Measurements from ENCODE around the gene MAD2L2.

MAD2L2 gene

DNA sequence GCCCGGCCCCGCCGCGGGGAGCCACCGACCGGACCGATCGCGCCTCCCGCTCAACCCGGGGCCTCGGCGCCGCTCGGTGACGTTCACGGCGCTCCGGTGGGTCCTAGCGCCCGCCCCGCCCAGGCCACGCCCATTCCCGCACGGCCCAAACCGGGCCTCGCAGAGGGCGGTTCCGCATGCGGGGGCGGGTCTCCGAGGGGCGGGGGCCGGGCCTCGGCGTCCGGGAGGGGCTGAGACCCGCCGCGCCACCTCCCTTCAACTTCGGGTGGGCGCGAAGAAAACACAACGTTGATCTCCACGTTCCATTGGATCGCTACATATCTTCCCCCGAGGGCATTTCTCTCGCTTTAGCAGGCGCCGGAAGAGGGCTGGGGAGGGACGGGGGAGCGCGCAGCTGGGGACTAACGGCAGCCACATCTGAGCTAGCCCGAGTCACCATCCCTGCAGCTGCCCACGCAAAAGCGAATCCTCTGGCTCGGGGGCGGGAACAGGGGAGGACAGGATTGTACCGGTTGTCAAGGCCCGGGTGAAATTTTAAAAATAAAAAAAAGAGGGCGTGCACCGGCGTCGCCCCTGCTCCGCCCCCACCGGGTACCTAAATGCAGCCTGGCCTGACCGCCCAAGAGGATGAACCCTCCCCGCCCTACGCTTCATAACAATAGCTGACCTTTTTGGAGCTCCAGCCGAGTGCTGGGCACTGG lies at the start of gene MAD2L2:
Gene MAD2L2, minus strand, starts transcription at position 78 of the 701 bp plus-strand sequence. CDS start 547 bp downstream, outside the sequence.
- in situ Hi-C loops (cut with HindIII; ENCODE audit: low sequenced_read_pairs), result no loop called here

DNA sequence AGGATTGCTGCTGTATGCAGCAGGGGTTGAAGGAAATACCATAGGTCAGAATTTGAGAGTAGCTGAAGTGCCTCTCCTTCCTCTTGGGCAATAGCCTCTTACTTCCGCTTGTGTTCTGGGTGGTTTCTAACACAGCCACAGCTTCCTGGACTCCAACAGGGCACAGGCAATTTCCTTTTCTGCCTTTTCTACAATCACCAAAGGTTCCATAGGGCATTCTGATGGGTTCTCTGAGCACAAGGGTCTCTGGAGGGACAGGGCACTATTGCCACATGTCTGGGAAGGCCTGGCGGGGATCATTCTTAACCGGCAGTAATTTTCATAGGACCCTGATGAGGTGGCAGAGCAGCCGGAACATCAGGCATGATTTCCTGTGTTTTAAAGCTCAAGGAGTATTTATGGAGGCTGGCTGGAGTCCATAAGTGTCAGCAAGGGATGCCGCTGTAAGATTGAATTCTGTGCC lies 49.5 kb upstream of the MAD2L2 start:
- in situ Hi-C loops (cut with HindIII; ENCODE audit: low sequenced_read_pairs), result no loop called here

- in situ Hi-C loops (cut with HindIII; ENCODE audit: low sequenced_read_pairs), result no loop called here
These were observed 48.8 kb upstream of the MAD2L2 start for GRCh38 chr1:11729498-11730428.

- in situ Hi-C loops (cut with HindIII; ENCODE audit: low sequenced_read_pairs), result no loop called here
These were observed 48.2 kb upstream of the MAD2L2 start for GRCh38 chr1:11729155-11729497.

DNA sequence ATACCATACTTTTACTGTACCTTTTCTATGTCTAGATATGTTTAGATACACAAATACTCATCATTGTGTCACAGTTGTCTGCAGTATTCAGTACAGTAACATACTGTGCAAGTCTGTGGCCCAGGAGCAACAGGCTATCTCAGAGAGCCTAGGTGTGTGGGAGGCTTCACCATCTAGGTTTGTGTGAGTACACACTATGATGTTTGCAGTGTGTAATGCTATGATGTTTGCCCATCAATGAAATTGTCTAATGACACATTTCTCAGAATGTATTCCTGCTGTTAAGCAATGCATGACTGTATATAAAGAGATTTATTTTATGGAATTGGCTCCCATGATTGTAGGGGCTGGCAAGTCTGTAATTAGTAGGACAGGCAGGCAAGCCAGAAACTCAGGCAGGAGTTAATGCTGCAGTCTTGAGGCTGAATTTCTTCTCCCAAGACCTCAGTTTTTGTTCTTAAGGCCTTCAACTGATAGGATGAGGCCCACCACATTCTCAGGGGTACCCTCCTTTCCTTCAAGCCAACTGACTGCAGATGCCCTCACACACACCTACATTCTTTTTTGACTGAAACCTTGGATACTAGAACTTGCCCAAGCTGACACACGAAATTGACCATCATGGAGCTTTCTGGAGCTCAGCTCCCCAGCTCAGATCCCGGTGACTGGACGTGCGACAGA lies 47.3 kb upstream of the MAD2L2 start:
- in situ Hi-C loops (cut with HindIII; ENCODE audit: low sequenced_read_pairs), result no loop called here

DNA sequence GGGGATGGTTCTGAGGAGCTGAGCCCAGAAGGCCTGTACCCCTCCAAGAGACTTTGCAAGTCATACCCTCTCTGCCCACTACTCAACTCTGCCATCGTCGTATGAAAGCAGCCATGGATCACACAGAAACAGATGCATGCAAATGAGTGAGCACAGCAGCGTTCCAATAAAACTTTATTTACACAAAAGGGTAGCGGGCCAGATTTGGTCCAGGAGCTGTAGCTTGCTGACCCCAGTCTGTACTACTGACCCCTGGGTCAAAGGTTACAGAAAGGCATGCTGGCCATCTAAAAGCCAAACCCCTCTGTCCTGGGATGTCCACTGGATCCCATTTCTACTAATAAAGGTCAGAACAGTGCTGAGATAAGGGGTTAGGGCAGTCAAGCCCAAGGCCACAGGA lies 46.2 kb upstream of the MAD2L2 start:
- in situ Hi-C loops (cut with HindIII; ENCODE audit: low sequenced_read_pairs), result no loop called here

GRCh38 chr1:11725616-11726015 lies 44.7 kb upstream of the MAD2L2 start:
- in situ Hi-C loops (cut with HindIII; ENCODE audit: low sequenced_read_pairs), result no loop called here

DNA sequence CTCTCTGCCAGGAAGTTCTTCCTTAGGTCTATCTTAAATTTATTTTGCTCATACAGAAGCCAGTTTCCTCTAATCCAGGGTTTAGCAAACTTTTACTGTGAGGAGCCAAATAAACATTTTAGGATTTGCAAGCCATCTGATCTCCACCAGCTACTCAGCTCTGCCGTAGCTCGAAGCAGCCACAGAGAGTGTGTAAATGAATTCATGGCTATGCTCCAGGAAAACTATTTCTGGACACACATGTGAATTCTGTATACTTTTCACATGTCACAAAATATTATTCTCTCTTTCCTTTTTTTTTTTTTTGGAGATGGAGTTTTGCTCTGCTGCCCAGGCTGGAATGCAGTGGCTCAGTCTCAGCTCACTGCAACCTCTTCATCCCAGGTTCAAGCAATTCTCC lies 41.6 kb upstream of the MAD2L2 start:
- in situ Hi-C loops (cut with HindIII; ENCODE audit: low sequenced_read_pairs), result no loop called here

- in situ Hi-C loops (cut with HindIII; ENCODE audit: low sequenced_read_pairs), result no loop called here
These were observed 40.4 kb upstream of the MAD2L2 start for GRCh38 chr1:11721311-11721710.

GRCh38 chr1:11720525-11720924 lies 39.6 kb upstream of the MAD2L2 start:
- in situ Hi-C loops (cut with HindIII; ENCODE audit: low sequenced_read_pairs), result no loop called here

DNA sequence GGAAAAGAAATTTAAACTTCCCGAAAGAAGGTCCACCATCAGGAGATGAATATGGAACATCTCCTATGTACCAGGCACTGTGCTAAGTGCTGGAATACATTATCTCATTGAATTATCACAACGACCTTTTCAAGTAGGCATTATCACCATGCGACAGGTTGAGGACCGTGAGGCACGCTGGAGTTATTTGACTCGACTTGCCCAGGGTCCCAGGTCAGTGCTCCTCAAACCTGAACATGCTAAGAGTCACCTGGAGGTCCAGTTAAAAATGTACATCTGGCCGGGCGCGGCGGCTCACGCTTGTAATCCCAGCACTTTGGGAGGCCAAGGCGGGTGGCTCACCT lies 39.1 kb upstream of the MAD2L2 start:
- in situ Hi-C loops (cut with HindIII; ENCODE audit: low sequenced_read_pairs), result no loop called here

GRCh38 chr1:11719313-11720032 lies 38.5 kb upstream of the MAD2L2 start:
- in situ Hi-C loops (cut with HindIII; ENCODE audit: low sequenced_read_pairs), result loop anchor here (5.0 to 10.0 kb wide), 2 partner anchors 55 to 57 kb away; partner anchors contain the start of gene FBXO6

DNA sequence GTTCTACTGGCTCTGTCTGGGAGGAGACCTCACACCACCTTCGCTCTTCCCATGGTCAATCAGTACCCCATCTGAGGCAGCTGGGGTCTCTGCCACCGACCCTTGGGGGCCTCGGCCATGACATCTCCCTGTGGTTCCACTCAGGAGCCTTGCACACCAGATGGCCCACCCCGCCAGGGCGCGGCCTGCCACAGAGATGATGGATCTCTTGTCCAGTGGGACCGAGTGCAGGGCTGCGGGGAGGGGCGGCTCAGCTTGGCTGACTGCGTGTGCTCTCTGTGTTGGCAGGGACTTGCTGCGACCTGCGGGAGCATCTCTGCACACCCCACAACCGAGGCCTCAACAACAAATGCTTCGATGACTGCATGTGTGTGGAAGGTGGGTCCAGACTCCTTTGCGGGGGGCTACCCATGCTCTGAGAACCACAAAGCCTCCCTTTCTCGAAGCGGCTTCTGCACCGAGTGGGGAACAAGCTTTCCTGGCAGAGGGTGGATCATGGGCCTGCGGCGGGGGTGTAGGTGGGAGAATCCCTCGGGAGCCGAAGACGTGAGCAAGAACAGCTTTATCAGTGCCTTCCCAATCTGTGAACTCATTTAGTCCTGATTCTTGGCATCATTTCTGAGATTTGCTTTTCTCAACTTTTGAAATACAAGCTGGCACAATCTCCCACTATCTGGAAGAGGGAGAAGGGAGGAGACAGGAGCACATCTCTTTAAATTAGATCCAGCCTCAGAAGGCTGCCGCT lies 34.1 kb upstream of the MAD2L2 start:
- in situ Hi-C loops (cut with HindIII; ENCODE audit: low sequenced_read_pairs), result loop anchor here (5.0 to 10.0 kb wide), 2 partner anchors 53 to 60 kb away; partner anchors contain the start of gene FBXO6

DNA sequence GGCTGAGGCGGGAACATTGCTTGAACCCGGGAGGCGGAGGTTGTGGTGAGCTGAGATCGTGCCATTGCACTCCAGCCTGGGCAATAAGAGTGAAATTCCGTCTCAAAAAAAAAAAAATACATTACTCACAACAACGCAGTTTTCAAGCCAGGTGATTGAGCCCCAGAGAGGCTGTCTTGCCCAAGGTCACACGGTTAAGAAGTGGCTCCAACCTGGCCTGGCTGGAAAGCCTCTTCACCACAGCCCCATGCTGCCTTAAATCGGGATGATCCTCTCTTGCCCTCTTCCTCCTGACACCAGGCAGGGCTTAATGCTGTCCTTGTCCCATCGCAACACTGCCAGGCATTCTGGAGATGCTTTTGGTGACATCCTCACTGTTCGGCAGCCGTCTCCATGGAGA lies 32.1 kb upstream of the MAD2L2 start:
- in situ Hi-C loops (cut with HindIII; ENCODE audit: low sequenced_read_pairs), result loop anchor here (10.0 kb wide), 1 partner anchor 62 kb away; no protein-coding TSS in a partner anchor

DNA sequence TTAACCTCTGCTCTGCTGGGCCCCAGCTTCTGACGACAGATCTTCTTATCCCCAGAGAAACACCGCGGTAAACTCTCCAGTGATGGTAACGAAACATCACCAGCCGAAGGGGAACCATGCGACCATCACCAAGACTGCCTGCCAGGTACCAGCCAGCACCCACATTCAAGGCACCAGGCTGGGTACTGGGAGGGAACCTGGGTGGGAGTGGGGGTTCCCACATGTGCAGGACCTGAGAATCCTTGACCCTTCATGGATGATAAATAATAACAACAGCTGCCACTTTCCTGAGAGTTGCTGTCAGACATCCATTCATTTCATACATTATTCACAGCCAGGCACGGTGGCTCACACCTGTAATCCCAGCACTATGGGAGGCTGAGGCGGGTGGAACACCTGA lies 31.3 kb upstream of the MAD2L2 start:
- in situ Hi-C loops (cut with HindIII; ENCODE audit: low sequenced_read_pairs), result loop anchor here (10.0 kb wide), 1 partner anchor 63 kb away; no protein-coding TSS in a partner anchor

GRCh38 chr1:11711490-11711889 lies 30.5 kb upstream of the MAD2L2 start:
- in situ Hi-C loops (cut with HindIII; ENCODE audit: low sequenced_read_pairs), result loop anchor here (10.0 kb wide), 1 partner anchor 63 kb away; no protein-coding TSS in a partner anchor

DNA sequence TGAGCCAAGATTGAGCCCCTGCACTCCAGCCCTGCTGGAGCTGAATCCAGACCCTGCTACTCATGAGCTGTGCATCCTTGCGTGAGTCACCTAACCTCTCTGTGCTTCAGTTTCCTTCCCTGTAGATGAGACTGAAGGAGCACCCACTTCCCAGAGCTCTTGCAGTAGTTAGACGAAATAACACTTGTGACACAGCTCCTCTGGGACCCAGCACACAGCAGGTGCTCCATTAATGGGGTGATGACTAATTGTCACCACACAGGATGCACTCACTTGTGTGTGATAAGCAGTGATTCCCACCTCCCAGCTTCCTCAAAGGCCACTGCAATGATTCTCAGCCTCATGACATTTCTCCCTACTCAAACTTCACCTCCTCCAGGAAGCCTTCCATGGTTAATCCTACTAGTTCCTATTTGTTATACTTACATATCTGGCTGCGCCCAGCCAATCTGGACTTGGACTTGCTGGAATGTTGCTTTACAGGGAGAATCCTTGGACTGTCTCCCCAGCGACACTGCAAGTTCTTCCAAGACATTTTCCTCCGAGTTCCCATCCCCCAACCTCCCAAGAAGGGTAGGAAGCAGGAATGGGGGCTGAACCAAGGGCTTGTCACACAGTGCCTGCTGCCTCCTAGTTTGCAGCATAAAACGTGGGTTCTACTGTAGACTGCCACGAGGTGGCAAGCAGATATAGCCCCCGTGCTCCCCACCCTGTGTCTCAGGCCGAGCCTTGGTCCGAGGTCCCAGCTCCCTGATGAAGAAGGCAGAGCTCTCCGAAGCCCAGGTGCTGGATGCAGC lies 27.8 kb upstream of the MAD2L2 start:
- in situ Hi-C loops (cut with HindIII; ENCODE audit: low sequenced_read_pairs), result no loop called here

GRCh38 chr1:11707621-11708276 lies 26.8 kb upstream of the MAD2L2 start:
- in situ Hi-C loops (cut with HindIII; ENCODE audit: low sequenced_read_pairs), result no loop called here

- in situ Hi-C loops (cut with HindIII; ENCODE audit: low sequenced_read_pairs), result no loop called here
These were observed 25.3 kb upstream of the MAD2L2 start for GRCh38 chr1:11706292-11706691.
